ENCODE results near the gene MACIR. TPM values are rescaled to one million over a fixed set of nuclear protein-coding genes. Genes with fewer than 3 reads are reported as not detected.

The MACIR gene
- total and polyA plus RNA-seq, 4 donors = 0.69 to 18.6 (median 0.83) TPM

- peaks cover 0 to 4% (median 0%) of the 10 kb centered on the region in 4 donors for H3K9me3 ChIP-seq (ENCODE audit: control insufficient read depth in 4 of 4, low read length in 3 of 4)
- no peak overlapping the region for H3K4me3 ChIP-seq (ENCODE audit: low read depth in 1 of 3, low read length in 3 of 3)
- no peaks in the 10 kb centered on the region for H3K4me1 ChIP-seq (ENCODE audit: control insufficient read depth in 4 of 4, insufficient read depth in 4 of 4, low read length in 3 of 4)
- 72% methylated on average over 7 of the region's 7 CpGs for WGBS
- H3K27me3 ChIP-seq (ENCODE audit: control insufficient read depth in 4 of 4, insufficient read depth in 4 of 4, low read length in 3 of 4) = no peaks in the 10 kb centered on the region
- no peak for DNase-seq (ENCODE audit: low spot score)
- H3K27ac ChIP-seq (ENCODE audit: low read depth in 1 of 2, low read length in 2 of 2) = no peak overlapping the region
- H3K36me3 ChIP-seq (ENCODE audit: control insufficient read depth in 4 of 4, insufficient read depth in 3 of 4, low read depth in 1 of 4, low read length in 3 of 4) = no peaks in the 10 kb centered on the region
- TF ChIP-seq ZBTB33 (IDR thresholded peaks at IDR 0.05) = no peak
- peak; percentile 80 to 87 for TF ChIP-seq RAD21 (IDR thresholded peaks at IDR 0.05)
- peak; percentile 84 for TF ChIP-seq CTCF (IDR thresholded peaks at IDR 0.05; ENCODE audit: low read depth, low read length, missing input control)
- no peak for TF ChIP-seq EGR1 (IDR thresholded peaks at IDR 0.05; ENCODE audit: low read depth in 2 of 2)
- TF ChIP-seq HNF4A (conservative IDR thresholded peaks at IDR 0.05) = no peak
- TF ChIP-seq ATF3 (IDR thresholded peaks at IDR 0.05) = no peak
- no peak for TF ChIP-seq FOXA1 (IDR thresholded peaks at IDR 0.05)
- H3K9ac ChIP-seq (ENCODE audit: low read depth in 1 of 2, low read length in 2 of 2) = no peak overlapping the region
These were observed 26.1 kb upstream of the MACIR start for GRCh38 chr5:103232393-103232999.

GRCh38 chr5:103234239-103234975, 24.2 kb upstream of the MACIR start:
- WGBS = 88% methylated on average over 4 of the region's 4 CpGs
- no peaks in the 10 kb centered on the region for H3K36me3 ChIP-seq (ENCODE audit: control insufficient read depth in 4 of 4, insufficient read depth in 3 of 4, low read depth in 1 of 4, low read length in 3 of 4)
- no peak overlapping the region for H3K27ac ChIP-seq (ENCODE audit: low read depth in 1 of 2, low read length in 2 of 2)
- H3K4me3 ChIP-seq (ENCODE audit: low read depth in 1 of 3, low read length in 3 of 3) = no peak overlapping the region
- no peaks in the 10 kb centered on the region for H3K27me3 ChIP-seq (ENCODE audit: control insufficient read depth in 4 of 4, insufficient read depth in 4 of 4, low read length in 3 of 4)
- no peak for DNase-seq (ENCODE audit: low spot score)
- H3K9ac ChIP-seq (ENCODE audit: low read depth in 1 of 2, low read length in 2 of 2) = no peak overlapping the region
- no peaks in the 10 kb centered on the region for H3K4me1 ChIP-seq (ENCODE audit: control insufficient read depth in 4 of 4, insufficient read depth in 4 of 4, low read length in 3 of 4)
- H3K9me3 ChIP-seq (ENCODE audit: control insufficient read depth in 4 of 4, low read length in 3 of 4) = peaks cover 0 to 4% (median 0%) of the 10 kb centered on the region in 4 donors
- TF ChIP-seq EGR1 (IDR thresholded peaks at IDR 0.05; ENCODE audit: low read depth in 2 of 2) = no peak
- no peak for TF ChIP-seq FOXA1 (IDR thresholded peaks at IDR 0.05)
- TF ChIP-seq ZBTB33 (IDR thresholded peaks at IDR 0.05) = no peak
- no peak for TF ChIP-seq NR2F2 (IDR thresholded peaks at IDR 0.05)
- TF ChIP-seq CTCF (IDR thresholded peaks at IDR 0.05; ENCODE audit: low read depth, low read length, missing input control) = no peak
- TF ChIP-seq RXRA (IDR thresholded peaks at IDR 0.05) = no peak
- TF ChIP-seq GABPA (IDR thresholded peaks at IDR 0.05 in 1 of 2, conservative IDR thresholded peaks at IDR 0.05 in 1 of 2) = no peak
- no peak for TF ChIP-seq FOXA2 (IDR thresholded peaks at IDR 0.05)
- no peak for TF ChIP-seq SP1 (IDR thresholded peaks at IDR 0.05)
- TF ChIP-seq REST (IDR thresholded peaks at IDR 0.05) = no peak
- no peak for TF ChIP-seq ATF3 (IDR thresholded peaks at IDR 0.05)
- TF ChIP-seq TAF1 (conservative IDR thresholded peaks at IDR 0.05) = no peak
- no peak for TF ChIP-seq MAX (IDR thresholded peaks at IDR 0.05)
- no peak for TF ChIP-seq JUND (IDR thresholded peaks at IDR 0.05)
- TF ChIP-seq HNF4G (IDR thresholded peaks at IDR 0.05) = no peak
- TF ChIP-seq RAD21 (IDR thresholded peaks at IDR 0.05) = no peak
- no peak for TF ChIP-seq HNF4A (conservative IDR thresholded peaks at IDR 0.05)

Measured in liver (tissue), 9 donors.